ENCODE data around the gene HOXA11.

- TF ChIP-seq CTCF (IDR thresholded peaks at IDR 0.05) (no peak), POLR2A (IDR thresholded peaks at IDR 0.05) (no peak)
Observed at GRCh38 chr7:27182861-27183681, 2.0 kb downstream of the HOXA11 start.
